Vagina (tissue), 2 donors: ENCODE results near the gene PSMB8. TPM values are rescaled to one million over a fixed set of nuclear protein-coding genes. Genes with fewer than 3 reads are reported as not detected.
"Not testable (repeated sequence)": the region's sequence is repeated elsewhere in the genome, so short reads cannot be mapped to it uniquely, and the experiment has no call there.

Experiments
- DNase-seq, 2 donors: peaks; one replicate each; pipeline ENCODE4 v3.0.0-alpha.2; 2017; ENCODE audit errors: extremely low spot score in 2 of 2
- H3K27ac ChIP-seq: fragments of 200-600 bp; sonication (generic); one replicate; pipeline ENCODE4 v1.5.1; 2019
- H3K27me3 ChIP-seq: fragments of 200-600 bp; sonication (generic); one replicate; pipeline ENCODE4 v1.5.1; 2019
- H3K36me3 ChIP-seq, 2 donors: fragments of 200-600 bp; sonication (generic); one replicate each; pipeline ENCODE4 v1.5.1; 2017 to 2019
- H3K4me1 ChIP-seq: fragments of 200-600 bp; sonication (generic); one replicate; pipeline ENCODE4 v1.5.1; 2019
- H3K4me3 ChIP-seq, 2 donors: fragments of 200-600 bp; sonication (generic); 1 replicate in 1 of 2; 2 replicates in 1 of 2; pipeline ENCODE4 v1.5.1; 2016 to 2019
- H3K9me3 ChIP-seq: fragments of 200-600 bp; sonication (generic); one replicate; pipeline ENCODE4 v1.5.1; 2019
- POLR2A ChIP-seq, 2 donors: fragments of 450-650 bp; IDR thresholded peaks; one replicate each; pipeline ENCODE4 v1.6.1; 2017; ENCODE audit warnings: antibody characterized with exemption in 2 of 2, mild to moderate bottlenecking in 2 of 2, moderate library complexity in 2 of 2
- POLR2AphosphoS5 ChIP-seq, 2 donors: sonication (generic); formaldehyde crosslinking; IDR thresholded peaks; one replicate each; pipeline ENCODE4 v1.9.0; 2017; ENCODE audit warnings: antibody characterized with exemption in 2 of 2, mild to moderate bottlenecking in 2 of 2, low read depth in 1 of 2; ENCODE audit not compliant: insufficient read depth in 1 of 2
- intact Hi-C: fragments of 100-400 bp; cut with DNase I; formaldehyde crosslinking; loops from one replicate; pipeline ENCODE4 v1.15.1; 2023
- total RNA-seq: library from RNA; depleted of rRNA; stranded (reverse); fragments of >200 nt; gene quantifications from one replicate; pipeline ENCODE4 v1.2.3, GENCODE V29; 2016
- TF ChIP-seq, protein P1 (sequence below), 3 experiments: fragments of 450-650 bp in 2 of 3; fragments of 200-600 bp in 1 of 3; sonication (generic) in 1 of 3; IDR thresholded peaks; one replicate each; pipeline ENCODE4 v1.5.1; 2017 to 2019; ENCODE audit warnings: antibody characterized with exemption in 3 of 3, mild to moderate bottlenecking in 2 of 3, moderate library complexity in 2 of 3

The PSMB8 gene
- total RNA-seq, 1 donor from 2014 or later: 31.9 TPM

DNA sequence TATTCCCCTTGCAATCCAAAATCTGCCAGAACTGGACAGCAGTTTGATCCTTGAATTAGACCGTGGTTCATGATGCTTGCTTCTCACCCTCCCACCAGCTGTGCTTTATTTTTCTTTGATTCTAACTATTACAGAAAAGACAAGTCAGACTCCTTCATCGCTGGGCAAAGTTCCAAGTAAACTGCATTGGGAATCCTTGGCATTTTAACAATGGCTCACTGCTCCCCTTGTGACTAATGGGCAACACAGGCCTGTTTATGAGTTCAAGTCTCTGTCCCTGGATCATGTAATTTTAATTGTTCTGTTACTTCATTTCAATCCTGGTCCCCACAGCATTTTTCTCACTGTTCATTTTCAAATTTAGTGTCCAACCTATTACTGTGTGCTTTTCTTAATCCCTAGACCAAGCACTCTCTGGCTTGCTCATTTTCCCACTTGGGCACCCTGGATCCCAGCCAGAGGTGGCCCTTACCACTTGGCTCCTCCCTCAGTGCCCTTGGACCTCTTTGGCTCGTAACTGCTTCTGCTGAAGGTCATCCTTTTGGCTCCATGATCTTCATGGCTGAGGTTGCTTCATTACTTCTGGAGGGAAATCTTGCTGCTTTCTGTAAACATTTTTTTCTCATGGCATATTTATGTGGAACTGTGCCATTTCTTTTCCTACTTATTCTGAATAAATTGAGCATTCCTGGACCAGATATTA lies 43.0 kb upstream of the PSMB8 start:
- H3K9me3 ChIP-seq: no peaks in the 10 kb centered on the region
- TF ChIP-seq, protein P1, sequence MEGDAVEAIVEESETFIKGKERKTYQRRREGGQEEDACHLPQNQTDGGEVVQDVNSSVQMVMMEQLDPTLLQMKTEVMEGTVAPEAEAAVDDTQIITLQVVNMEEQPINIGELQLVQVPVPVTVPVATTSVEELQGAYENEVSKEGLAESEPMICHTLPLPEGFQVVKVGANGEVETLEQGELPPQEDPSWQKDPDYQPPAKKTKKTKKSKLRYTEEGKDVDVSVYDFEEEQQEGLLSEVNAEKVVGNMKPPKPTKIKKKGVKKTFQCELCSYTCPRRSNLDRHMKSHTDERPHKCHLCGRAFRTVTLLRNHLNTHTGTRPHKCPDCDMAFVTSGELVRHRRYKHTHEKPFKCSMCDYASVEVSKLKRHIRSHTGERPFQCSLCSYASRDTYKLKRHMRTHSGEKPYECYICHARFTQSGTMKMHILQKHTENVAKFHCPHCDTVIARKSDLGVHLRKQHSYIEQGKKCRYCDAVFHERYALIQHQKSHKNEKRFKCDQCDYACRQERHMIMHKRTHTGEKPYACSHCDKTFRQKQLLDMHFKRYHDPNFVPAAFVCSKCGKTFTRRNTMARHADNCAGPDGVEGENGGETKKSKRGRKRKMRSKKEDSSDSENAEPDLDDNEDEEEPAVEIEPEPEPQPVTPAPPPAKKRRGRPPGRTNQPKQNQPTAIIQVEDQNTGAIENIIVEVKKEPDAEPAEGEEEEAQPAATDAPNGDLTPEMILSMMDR (IDR thresholded peaks at IDR 0.05): no peak
- TF ChIP-seq POLR2A (IDR thresholded peaks at IDR 0.05): no peak
- no peak for TF ChIP-seq POLR2AphosphoS5 (IDR thresholded peaks at IDR 0.05; ENCODE audit: insufficient read depth in 1 of 2, low read depth in 1 of 2)

DNA sequence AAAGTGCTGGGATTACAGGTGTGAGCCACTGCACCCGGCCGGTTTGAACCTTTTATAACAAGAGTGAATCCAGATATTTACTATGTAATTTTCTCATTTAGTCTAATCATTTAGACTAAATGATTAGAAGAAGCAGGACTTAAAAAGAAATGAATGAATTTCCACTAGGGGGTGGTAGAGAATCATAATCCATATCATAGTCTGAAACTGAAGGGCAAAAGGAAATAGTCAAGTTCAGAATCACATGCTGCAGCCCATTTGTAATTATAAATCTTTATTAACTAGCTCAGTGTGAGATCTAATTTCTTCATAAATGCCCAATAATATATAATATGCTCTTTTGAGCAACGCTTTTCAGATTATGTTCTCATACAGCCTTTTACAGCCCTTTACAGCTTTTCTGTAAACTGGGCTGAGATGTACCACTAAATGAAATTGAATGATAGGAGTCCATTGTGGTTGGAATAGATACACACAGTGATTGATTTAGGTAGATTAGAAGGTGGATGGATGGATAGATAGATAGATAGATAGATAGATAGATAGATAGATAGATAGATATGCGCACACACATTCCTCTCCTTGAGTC lies 41.9 kb upstream of the PSMB8 start:
- TF ChIP-seq, protein P1 (IDR thresholded peaks at IDR 0.05): peak; percentile 46 to 72 (median 53)
- TF ChIP-seq POLR2A (IDR thresholded peaks at IDR 0.05): no peak
- intact Hi-C loops: loop anchor here (10.0 kb wide), 1 partner anchor 279 kb away; no protein-coding TSS in a partner anchor
- Histone ChIP-seq H3K36me3 (no peaks in the 10 kb centered on the region), H3K27ac (no peak overlapping the region), H3K4me3 (no peak overlapping the region), H3K27me3 (no peaks in the 10 kb centered on the region), H3K9me3 (no peaks in the 10 kb centered on the region), H3K4me1 (peaks cover 21% of the 10 kb centered on the region)
- no peak for DNase-seq

More for the DNA sequence above, 43.0 kb upstream of the PSMB8 start:
- no peak overlapping the region for H3K4me3 ChIP-seq
- H3K27ac ChIP-seq: peak overlapping the region; percentile 53
- H3K4me1 ChIP-seq: peaks cover 21% of the 10 kb centered on the region
- DNase-seq: no peak
- intact Hi-C loops: loop anchor here (10.0 kb wide), 1 partner anchor 278 kb away; no protein-coding TSS in a partner anchor
- no peaks in the 10 kb centered on the region for H3K27me3 ChIP-seq
- no peaks in the 10 kb centered on the region for H3K36me3 ChIP-seq

DNA sequence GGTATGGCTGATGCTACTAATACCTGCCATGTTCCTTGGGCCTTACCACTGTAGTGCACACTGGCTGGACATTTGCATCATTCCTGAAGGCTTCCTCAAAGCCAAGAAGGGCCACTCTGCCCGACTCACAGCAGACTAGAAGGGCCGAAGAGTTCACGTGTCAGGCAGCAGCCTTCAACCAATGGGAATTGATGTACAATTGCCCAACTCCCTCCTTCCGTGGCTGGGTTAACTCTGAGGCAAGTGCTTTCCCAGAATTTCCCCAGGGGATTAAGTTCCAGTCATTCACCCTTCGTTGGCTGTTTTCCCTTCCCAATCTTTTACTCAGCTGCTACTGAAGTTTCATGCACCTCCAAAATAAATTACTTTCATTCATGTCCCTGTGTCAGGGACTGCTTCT lies 39.9 kb upstream of the PSMB8 start:
- no peak for DNase-seq
- peaks cover 21% of the 10 kb centered on the region for H3K4me1 ChIP-seq
- intact Hi-C loops: loop anchor here (10.0 kb wide), 1 partner anchor 281 kb away; no protein-coding TSS in a partner anchor
- no peaks in the 10 kb centered on the region for H3K9me3 ChIP-seq
- TF ChIP-seq POLR2A (IDR thresholded peaks at IDR 0.05): no peak
- TF ChIP-seq, protein P1 (IDR thresholded peaks at IDR 0.05): no peak
- no peak for TF ChIP-seq POLR2AphosphoS5 (IDR thresholded peaks at IDR 0.05; ENCODE audit: insufficient read depth in 1 of 2, low read depth in 1 of 2)
- H3K36me3 ChIP-seq: no peaks in the 10 kb centered on the region
- H3K27ac ChIP-seq: no peak overlapping the region
- no peak overlapping the region for H3K4me3 ChIP-seq
- H3K27me3 ChIP-seq: no peaks in the 10 kb centered on the region

DNA sequence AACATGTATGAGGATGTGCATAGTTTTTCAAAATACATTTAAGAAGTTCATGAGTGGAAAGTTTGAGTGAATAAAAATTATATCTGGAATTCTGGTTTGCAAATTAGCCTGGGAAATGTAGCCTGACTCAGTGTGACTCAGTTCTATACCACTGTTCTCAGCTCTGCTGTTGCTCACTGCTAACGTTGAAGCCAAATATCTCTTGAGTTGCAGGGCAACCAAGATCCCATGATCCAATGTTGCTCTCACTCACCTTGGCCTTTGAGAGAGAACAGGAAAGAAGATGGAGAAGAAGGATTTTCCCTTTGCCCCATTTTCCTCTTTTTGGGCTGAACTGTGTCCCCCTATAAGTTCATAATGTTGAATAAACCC lies 39.0 kb upstream of the PSMB8 start:
- Histone ChIP-seq H3K4me1 (peaks cover 21% of the 10 kb centered on the region), H3K27ac (no peak overlapping the region), H3K36me3 (no peaks in the 10 kb centered on the region), H3K4me3 (no peak overlapping the region), H3K27me3 (no peaks in the 10 kb centered on the region), H3K9me3 (no peaks in the 10 kb centered on the region)
- intact Hi-C loops: loop anchor here (10.0 kb wide), 1 partner anchor 282 kb away; no protein-coding TSS in a partner anchor
- DNase-seq: no peak
- no peak for TF ChIP-seq POLR2A (IDR thresholded peaks at IDR 0.05)
- TF ChIP-seq POLR2AphosphoS5 (IDR thresholded peaks at IDR 0.05; ENCODE audit: insufficient read depth in 1 of 2, low read depth in 1 of 2): no peak
- TF ChIP-seq, protein P1 (IDR thresholded peaks at IDR 0.05): no peak

DNA sequence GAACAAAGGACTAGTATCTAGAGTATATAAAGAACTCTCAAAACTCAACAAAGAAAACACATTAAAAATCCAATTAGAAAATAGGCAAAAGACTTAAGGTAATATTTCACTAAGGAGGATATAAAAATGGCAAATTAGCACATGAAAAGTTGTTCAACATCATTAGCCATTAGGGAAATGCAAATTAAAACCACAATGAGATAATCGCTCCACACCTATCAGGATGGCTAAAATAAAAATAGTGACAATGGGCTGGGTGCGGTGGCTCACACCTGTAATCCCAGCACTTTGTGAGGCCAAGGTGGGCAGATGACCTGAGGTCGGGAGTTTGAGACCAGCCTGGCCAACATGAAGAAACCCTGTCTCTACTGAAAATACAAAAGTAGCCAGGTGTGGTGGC lies 37.1 kb upstream of the PSMB8 start:
- H3K27ac ChIP-seq, H3K9me3 ChIP-seq, H3K4me3 ChIP-seq, H3K4me1 ChIP-seq, H3K36me3 ChIP-seq, DNase-seq, H3K27me3 ChIP-seq: not testable (repeated sequence)
- intact Hi-C loops: loop anchor here (10.0 kb wide), 1 partner anchor 284 kb away; no protein-coding TSS in a partner anchor
